ENCODE results near the gene CADPS. TPM values are rescaled to one million over a fixed set of nuclear protein-coding genes. Genes with fewer than 3 reads are reported as not detected.

CADPS gene
- total and polyA plus RNA-seq, 8 donors = 0.50 to 2.9 (median 2.2) TPM

DNA sequence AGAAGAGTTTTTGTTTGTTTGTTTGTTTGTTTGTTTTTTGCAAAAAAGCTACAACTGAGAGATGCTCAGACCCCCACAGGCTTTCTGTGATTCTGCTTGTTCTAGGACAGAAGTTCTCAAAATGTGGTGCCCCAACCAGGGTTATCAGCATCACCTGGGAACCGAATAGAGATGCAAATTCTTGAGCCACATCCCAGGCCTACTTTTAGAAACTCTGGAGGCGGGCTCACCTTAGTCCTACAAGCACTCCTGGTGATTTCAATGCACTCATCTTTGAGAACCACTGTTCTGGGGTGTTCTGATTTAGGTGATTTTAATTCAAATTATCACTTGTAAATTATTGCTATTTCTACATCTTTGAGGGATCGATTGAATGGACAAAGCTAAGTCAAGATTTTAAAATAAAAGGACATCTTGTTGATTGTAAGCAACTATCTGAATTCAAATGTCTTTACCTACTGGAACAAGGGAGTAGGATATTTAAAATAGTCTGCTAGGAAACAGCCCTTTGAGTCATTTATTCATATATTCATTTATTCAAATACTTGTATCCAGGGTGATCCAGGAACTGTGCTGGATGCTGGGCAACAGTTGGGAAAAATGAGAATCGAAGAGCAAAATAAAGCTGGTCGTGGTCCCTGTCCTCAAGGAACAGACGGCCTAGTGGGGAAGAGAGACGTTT, 44.7 kb upstream of the CADPS start:
- Histone ChIP-seq H3K27ac (no peak overlapping the region), H3K4me1 (no peaks in the 10 kb centered on the region)

GRCh38 chr3:62918777-62919176, 43.6 kb upstream of the CADPS start:
- H3K27me3 ChIP-seq = no peaks in the 10 kb centered on the region
- no peaks in the 10 kb centered on the region for H3K4me1 ChIP-seq
- TF ChIP-seq, protein P1, sequence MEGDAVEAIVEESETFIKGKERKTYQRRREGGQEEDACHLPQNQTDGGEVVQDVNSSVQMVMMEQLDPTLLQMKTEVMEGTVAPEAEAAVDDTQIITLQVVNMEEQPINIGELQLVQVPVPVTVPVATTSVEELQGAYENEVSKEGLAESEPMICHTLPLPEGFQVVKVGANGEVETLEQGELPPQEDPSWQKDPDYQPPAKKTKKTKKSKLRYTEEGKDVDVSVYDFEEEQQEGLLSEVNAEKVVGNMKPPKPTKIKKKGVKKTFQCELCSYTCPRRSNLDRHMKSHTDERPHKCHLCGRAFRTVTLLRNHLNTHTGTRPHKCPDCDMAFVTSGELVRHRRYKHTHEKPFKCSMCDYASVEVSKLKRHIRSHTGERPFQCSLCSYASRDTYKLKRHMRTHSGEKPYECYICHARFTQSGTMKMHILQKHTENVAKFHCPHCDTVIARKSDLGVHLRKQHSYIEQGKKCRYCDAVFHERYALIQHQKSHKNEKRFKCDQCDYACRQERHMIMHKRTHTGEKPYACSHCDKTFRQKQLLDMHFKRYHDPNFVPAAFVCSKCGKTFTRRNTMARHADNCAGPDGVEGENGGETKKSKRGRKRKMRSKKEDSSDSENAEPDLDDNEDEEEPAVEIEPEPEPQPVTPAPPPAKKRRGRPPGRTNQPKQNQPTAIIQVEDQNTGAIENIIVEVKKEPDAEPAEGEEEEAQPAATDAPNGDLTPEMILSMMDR (IDR thresholded peaks at IDR 0.05) = no peak
- no peak for DNase-seq
- intact Hi-C loops (cut with DNase I) = no loop called here
- H3K27ac ChIP-seq = no peak overlapping the region
- peaks cover 0 to 2% of the 10 kb centered on the region in 2 donors for H3K9me3 ChIP-seq
- no peak overlapping the region for H3K4me3 ChIP-seq
- no peaks in the 10 kb centered on the region for H3K36me3 ChIP-seq
- no peak for ATAC-seq

More for the DNA sequence above, 44.7 kb upstream of the CADPS start:
- TF ChIP-seq, protein P1 (IDR thresholded peaks at IDR 0.05) = no peak
- no peak overlapping the region for H3K4me3 ChIP-seq
- DNase-seq = no peak
- no peak for ATAC-seq
- intact Hi-C loops (cut with DNase I) = no loop called here
- peaks cover 0 to 2% of the 10 kb centered on the region in 2 donors for H3K9me3 ChIP-seq
- no peaks in the 10 kb centered on the region for H3K36me3 ChIP-seq
- no peaks in the 10 kb centered on the region for H3K27me3 ChIP-seq

GRCh38 chr3:62918131-62918530, 42.9 kb upstream of the CADPS start:
- Histone ChIP-seq H3K4me3 (no peak overlapping the region), H3K4me1 (no peaks in the 10 kb centered on the region), H3K36me3 (no peaks in the 10 kb centered on the region), H3K9me3 (peaks cover 0 to 2% of the 10 kb centered on the region in 2 donors), H3K27ac (no peak overlapping the region), H3K27me3 (no peaks in the 10 kb centered on the region)
- TF ChIP-seq, protein P1 (IDR thresholded peaks at IDR 0.05) = no peak
- ATAC-seq = no peak
- DNase-seq = no peak
- intact Hi-C loops (cut with DNase I) = no loop called here

DNA sequence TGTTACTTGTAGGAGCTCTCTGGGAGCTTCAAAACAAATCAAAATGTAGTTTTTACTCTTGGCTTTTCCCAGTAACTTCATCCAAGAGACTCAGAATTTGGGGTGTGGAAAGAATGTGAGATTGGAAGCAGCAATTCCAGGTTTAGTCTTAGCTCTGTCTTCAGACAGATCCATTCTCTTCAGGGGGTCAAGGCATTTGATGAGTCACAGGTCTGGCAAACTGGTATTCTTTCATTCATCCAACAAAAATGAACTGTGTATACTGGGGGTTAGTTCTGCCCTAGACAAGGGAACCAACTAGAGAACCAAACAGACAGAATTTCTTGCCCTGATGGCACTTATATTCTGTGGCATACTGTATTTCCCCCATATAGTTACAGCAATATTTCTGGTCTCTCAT, 36.3 kb upstream of the CADPS start:
- intact Hi-C loops (cut with DNase I) = no loop called here
- Histone ChIP-seq H3K36me3 (no peaks in the 10 kb centered on the region), H3K27me3 (no peaks in the 10 kb centered on the region), H3K4me3 (no peak overlapping the region), H3K27ac (no peak overlapping the region), H3K9me3 (no peaks in the 10 kb centered on the region), H3K4me1 (no peaks in the 10 kb centered on the region)
- TF ChIP-seq, protein P1 (IDR thresholded peaks at IDR 0.05) = no peak
- DNase-seq (no peak), ATAC-seq (no peak)

DNA sequence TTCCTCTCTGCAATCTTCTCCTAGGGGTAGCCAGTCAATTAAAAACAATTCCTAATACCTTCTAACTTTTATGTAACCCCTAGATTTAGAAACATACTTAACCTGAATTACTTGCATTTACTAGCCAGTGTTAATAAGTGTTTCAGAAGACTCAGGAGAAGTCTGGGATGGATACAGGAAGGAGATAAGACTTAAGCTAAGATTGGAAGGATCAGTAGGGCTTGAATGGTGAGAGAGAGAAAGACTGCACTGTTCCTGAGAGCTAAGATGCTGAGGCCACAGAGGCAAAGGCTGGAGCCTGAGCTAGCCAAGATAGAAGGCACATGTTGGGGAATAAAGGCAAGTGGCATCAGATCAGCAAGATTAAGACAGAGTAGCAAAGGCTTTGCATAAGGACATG, 30.1 kb upstream of the CADPS start:
- Histone ChIP-seq H3K27me3 (no peaks in the 10 kb centered on the region), H3K4me1 (no peaks in the 10 kb centered on the region)
- intact Hi-C loops (cut with DNase I) = no loop called here

More for the DNA sequence above, 30.1 kb upstream of the CADPS start:
- TF ChIP-seq, protein P1 (IDR thresholded peaks at IDR 0.05) = no peak
- DNase-seq = no peak
- no peaks in the 10 kb centered on the region for H3K9me3 ChIP-seq
- H3K4me3 ChIP-seq = no peak overlapping the region
- no peaks in the 10 kb centered on the region for H3K36me3 ChIP-seq
- no peak for ATAC-seq
- H3K27ac ChIP-seq = no peak overlapping the region

All from left lung (tissue), 10 donors.